ENCODE results near the gene CCL7.

CCL7 gene

GRCh38 chr17:34291721-34292348 is 21.8 kb downstream of the CCL7 start:
- FAIRE-seq = no peak

GRCh38 chr17:34299027-34299426 is 29.0 kb downstream of the CCL7 start:
- FAIRE-seq = no peak

GRCh38 chr17:34299956-34300577 is 30.0 kb downstream of the CCL7 start:
- FAIRE-seq = no peak

- FAIRE-seq = no peak
Measured at GRCh38 chr17:34300652-34301370, 30.8 kb downstream of the CCL7 start.

GRCh38 chr17:34301986-34302385 is 32.0 kb downstream of the CCL7 start:
- no peak for FAIRE-seq

- FAIRE-seq = no peak
Measured at GRCh38 chr17:34302636-34303035, 32.6 kb downstream of the CCL7 start.

- no peak for FAIRE-seq
Measured at GRCh38 chr17:34303606-34304005, 33.6 kb downstream of the CCL7 start.

- no peak for FAIRE-seq
Measured at GRCh38 chr17:34305061-34305460, 35.0 kb downstream of the CCL7 start.

- no peak for FAIRE-seq
Measured at GRCh38 chr17:34305606-34306005, 35.6 kb downstream of the CCL7 start.

GRCh38 chr17:34306466-34306865 is 36.4 kb downstream of the CCL7 start:
- FAIRE-seq = no peak

GRCh38 chr17:34307110-34307509 is 37.1 kb downstream of the CCL7 start:
- FAIRE-seq = no peak

GRCh38 chr17:34308371-34308770 is 38.4 kb downstream of the CCL7 start:
- no peak for FAIRE-seq

- FAIRE-seq = no peak
Measured at GRCh38 chr17:34311291-34311690, 41.3 kb downstream of the CCL7 start.

- no peak for FAIRE-seq
Measured at GRCh38 chr17:34312080-34312479, 42.1 kb downstream of the CCL7 start.

GRCh38 chr17:34313164-34313563 is 43.1 kb downstream of the CCL7 start:
- FAIRE-seq = no peak

GRCh38 chr17:34314279-34314678 is 44.3 kb downstream of the CCL7 start:
- FAIRE-seq = no peak

- FAIRE-seq = no peak
Measured at GRCh38 chr17:34318474-34318873, 48.5 kb downstream of the CCL7 start.

GRCh38 chr17:34319039-34319483 is 49.0 kb downstream of the CCL7 start, which contains the start of gene CCL8:
CCL8 (plus strand) TSS chr17:34319435; CDS start chr17:34319502, 67 bp downstream.
- FAIRE-seq = no peak
